GM18502 (cell line): ENCODE data around the gene TAF15.

ENCODE experiments used
- ATAC-seq: cut with Tn5 transposase; IDR thresholded peaks from one replicate; pipeline ENCODE4 v1.9.1; 2021; ENCODE audit warnings: mild to moderate bottlenecking; ENCODE audit not compliant: unreplicated experiment, poor library complexity

TAF15 gene

DNA sequence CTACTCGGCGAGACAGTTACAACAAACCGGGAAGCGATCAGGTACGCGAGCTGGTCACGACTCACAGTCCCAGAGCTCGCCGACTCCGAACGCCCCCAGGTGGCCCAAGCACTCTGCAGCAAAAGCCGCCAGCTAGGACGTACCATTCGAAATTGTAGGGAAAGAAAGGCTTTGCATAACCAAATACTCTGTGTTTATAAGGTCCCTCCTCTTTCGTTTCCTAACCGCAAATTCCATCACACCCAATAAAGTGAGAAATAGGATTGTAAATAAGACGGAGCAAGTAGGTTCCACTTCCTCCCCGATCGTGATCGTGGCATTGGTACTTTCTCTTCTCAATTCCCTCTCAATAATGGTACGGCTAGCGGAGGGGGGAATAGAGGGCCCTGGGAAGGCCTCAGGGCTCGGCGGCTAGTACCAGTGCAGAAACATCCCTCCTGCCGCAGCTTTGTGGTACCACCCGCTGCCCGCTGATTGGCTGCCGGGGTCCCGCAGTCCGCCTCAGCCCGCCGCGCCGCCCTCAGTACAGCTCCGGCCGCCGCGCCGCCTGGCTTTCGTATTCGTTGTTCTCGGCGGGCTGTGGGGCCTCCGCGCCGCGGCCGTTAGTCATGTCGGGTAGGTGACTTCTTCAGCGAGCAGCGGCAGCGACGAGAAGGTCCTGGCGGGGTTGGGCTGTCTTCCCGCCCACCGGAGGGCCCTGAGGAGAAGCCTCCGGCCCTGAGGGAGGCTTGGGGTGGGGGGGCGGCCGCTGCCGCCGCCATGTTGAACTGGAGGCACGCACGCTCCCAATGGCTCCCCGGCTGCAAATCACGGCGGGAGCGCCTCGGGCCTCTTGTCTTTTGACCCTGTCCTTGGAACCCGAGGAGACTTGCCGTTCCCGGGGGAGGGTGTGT is at the start of gene TAF15:
TSS of gene TAF15 (plus strand) at position 523 of the 893 bp plus-strand sequence. CDS start at position 609, 86 bp downstream.
- ATAC-seq, result peak; percentile 93

DNA sequence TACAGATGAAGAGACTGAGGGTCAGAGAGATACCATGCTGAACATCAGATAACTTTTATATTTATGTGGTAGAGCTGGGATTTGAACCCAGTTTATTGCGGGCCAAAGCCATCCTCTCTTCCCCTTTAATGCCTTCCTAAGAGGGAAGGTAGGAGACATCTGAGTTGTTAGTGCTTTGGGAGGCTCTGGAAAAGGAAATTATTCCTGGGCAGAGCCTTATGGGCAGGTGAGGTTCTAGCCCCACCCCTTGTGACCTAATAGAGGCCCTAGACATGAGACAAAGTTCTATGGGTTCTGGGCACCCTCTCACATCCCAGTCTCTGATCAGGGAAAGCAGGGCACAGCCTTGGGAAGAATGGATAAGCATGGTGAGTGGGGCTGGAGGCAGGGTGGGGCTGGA is 48.7 kb upstream of the TAF15 start, which contains the start of gene C17orf50:
TSS of gene C17orf50 (plus strand) at position 301 of the 400 bp plus-strand sequence. CDS start at position 356, 55 bp downstream.
- no peak for ATAC-seq

DNA sequence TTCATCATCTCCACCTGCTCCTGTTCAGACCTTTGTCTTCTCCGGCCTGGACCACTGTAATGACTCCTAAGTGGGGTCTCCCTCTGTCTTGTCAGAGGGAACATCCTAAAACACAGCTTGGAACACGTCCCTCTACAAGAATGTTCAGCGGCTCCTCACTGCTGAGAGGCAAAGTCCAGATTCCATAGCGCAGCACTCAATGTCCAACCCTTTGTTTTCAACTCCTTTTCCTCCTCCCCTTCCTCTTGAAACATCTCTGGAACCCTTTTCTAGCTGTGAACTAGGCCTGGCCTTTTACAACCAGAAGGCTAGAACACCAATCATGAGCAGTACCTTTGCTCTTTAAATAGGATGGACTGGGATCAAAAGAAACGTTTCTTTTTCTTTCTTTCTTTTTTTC is 47.7 kb upstream of the TAF15 start:
- ATAC-seq, result no peak

DNA sequence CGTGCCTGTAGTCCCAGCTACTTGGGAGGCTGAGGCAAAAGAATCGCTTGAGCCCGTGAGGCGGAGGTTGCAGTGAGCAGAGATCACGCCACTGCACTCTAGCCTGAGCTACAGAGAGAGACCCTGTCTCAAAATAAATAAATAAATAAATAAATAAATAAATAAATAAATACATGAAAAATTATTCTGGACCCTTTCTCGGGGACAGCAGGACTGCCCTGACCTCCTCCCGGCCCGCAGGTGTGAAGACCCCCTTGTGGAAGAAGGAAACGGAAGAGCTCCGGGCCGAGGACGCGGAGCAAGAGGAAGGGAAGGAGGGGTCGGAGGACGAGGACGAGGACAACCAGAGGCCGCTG is 45.5 kb upstream of the TAF15 start:
- ATAC-seq, result no peak

DNA sequence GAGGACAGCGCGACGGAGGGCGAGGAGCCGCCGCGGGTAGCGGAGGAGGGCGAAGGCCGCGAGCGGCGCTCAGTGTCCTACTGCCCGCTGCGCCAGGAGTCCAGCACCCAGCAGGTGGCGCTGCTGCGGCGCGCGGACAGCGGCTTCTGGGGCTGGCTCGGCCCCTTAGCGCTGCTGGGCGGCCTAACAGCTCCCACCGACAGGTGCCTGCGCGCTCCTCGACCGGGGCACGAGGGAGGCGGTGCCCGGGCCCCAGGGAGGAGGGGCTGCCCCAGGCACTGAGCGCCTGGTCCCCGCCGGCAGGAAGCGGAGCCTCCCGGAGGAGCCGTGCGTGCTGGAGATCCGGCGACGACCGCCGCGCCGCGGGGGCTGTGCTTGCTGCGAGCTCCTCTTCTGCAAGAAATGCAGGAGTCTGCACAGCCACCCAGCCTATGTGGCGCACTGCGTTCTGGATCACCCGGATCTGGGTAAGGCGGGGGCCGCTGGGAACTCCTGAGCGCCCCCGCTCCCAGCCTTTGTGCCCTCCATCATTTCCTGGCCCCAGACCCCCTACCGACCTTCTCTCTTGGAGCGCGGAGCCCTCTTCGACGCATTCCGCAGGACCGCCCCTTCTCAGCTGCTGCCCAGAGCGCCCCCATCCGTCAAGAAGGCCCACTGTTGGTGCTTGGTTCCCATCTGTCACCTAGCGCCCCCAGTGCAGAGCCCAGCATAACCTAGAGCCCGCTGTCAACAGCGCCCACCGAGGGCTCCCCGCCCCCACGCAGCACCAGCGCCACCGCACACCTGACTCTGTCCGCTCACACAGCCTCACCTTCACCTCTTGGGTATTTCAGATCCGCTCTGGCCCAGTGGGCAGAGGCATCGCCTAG is 44.9 kb upstream of the TAF15 start:
- peak; percentile 92 for ATAC-seq

DNA sequence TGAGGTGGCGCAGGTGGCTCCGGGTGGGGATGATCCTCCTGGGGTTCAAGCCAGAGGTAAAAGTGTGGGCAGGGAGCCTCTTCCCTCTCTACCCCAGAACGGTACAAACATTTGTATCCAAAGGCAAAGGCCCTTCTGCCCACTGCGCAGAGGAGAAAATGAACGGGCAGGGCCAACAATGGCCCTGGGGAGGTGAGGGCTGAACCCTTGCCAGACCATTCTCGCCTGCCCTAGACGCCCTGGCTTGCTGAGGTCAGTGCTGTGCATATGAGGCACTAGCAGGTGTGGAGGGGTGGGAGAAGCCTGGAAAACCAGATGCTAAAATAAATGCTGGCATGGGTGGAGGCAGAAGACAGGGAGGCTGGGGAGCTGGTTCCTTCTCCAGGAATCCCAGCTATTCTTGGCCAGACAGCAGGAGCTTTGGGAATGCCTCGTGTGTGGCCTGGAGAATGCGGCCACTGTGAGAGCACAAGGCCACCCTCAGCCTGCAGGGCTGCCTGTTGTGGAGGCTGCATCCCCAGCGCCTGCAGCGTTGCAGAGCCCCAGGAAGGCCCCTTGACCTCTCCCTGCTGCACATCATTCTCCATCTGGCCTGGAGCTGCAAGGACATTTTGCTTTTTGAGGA is 44.1 kb upstream of the TAF15 start:
- no peak for ATAC-seq

DNA sequence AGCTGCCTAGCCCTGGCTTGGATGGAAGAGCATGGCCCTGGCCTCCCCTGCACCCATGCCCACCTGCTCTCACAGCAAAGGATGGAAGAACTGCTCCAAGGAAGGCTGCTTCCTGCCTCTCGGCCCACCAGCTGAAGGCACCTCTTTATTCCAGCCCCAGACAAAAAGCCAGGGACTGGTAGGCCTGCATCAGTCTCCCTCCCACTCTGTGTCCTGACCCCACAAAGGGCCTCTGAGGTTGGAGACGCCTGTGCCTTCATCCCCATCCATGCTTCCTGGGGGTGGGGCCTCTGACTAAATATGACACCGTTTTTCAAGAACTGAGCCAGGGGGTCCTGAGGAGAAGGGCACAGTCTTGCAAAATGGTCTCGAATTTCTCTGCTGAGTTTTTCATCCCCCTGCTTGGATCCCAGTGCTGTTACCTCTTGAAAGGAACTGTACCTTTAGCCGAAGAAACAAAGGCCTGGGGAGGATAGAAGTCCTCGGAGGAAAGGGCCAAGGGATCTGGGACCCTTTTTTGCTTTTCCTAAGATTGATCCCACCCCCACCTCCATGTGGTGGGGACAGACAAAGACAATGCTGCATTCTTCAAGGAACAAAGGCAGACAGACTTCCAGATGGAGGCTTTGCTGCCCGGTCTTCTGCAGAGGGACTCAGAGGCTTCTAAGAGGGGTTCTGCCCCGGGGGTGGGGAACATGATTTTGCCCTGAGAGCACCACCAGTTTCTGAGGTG is 43.4 kb upstream of the TAF15 start:
- no peak for ATAC-seq

DNA sequence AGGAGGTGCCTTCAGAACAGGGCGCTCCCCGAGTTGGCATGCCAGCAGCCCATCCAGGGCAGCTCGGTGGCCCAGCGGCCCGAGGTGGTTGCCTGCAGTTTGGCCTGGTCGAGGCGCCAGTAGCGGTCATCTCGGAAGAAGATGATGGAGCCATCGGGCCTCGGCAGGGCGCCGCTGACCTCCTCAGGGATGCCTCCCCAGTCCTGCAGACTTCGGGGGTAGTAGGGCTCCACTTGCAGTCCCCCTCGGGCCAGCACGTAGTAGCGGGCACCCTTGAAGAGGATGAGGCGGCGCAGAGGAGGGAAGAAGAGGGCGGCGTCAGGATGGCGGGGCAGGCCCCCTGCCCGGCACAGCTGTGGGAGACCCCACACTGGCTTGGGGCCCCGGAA is 42.8 kb upstream of the TAF15 start:
- no peak for ATAC-seq

DNA sequence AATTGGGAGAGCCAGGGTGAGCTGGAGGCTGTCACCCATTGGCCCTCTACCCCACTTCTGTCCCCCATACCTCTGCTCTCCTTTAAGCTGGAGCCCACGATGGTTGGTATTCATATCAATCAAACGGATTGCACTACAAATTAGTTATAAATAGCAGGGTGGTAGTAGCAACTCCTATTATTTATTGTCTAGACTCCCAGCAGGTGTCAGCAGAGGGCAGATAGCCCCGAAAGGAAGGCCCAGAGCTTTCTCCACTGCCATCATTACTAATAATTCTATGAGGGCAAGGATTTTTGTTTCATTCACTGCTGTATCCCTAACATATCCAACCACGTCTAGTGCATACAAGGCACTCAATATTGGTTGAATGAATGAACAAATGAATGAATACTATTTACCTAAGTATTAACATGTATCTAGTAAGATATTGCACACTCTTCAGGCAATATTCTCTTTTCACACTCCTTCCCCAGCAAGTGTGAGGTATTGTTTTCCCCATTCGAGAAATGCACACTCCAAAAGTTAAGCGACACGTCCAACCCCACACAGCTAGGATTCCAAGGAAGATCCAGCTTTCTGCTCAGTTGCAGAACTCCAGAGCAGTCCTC is 42.3 kb upstream of the TAF15 start:
- no peak for ATAC-seq

DNA sequence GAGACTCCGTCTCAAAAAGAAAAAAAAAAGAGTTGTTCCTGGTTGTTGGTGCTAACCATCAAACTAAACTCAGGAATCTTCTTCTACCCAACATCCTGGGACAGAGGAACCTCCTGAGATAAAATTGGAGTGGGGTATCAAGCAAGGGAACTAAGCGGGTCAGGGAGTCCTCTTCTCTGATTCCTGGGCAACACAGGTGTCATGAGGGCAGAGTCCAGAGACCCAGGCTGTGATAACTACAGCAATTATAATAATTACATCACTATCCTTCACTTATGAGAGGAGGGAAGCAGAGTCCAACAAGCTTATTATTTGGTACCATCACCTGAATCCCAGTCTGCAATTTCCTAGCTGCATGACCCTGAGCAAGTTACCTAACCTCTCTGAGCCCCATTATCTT is 40.5 kb upstream of the TAF15 start:
- ATAC-seq, result no peak

DNA sequence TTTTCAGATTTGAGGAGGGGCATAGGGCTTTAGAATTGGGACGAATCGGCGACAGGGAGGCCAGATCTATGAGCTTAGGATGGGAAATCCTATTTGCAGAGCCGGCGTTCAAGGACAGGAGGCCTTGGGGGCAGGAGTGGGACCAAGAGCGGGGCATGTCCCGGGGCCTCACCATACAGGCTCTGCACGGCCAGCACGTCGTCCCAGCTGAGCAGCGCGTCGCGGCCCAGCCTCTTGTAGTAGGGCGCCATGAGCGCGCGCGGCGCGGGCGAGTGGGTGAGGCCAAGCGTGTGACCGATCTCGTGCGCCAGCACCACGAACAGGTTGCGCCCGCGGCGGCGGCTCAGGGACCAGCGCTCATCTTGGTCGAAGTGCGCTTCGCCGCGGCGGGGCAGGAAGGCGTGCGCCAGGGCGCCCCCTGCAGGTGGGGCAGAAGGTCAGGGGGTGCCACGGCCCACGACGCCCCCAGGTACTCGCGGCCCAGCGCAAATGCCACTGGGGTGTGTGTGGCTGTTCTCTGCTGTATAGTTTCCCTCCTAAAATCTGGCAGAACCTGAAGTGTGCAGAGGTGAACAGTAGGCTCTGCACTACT is 39.3 kb upstream of the TAF15 start:
- ATAC-seq, result no peak

DNA sequence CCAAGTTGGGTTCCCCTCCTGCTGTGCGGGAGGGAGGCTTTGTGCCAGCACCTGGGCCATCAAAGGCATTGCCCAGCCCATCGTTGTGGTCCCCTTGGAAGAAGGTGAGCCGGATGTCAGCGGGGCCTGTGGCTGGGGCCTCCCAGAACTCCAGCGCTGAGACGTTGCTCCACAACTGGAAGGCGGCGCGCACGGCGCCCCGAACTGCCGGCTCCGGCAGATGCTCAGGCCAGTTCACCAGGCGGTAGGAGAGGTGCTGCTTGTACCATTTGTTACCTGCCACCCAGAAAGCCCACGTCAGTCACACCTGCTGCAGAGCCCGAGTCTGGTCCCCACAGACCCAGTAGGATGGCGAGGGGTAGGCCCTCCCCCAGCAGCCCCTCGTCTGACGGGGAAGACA is 36.2 kb upstream of the TAF15 start:
- ATAC-seq, result no peak

DNA sequence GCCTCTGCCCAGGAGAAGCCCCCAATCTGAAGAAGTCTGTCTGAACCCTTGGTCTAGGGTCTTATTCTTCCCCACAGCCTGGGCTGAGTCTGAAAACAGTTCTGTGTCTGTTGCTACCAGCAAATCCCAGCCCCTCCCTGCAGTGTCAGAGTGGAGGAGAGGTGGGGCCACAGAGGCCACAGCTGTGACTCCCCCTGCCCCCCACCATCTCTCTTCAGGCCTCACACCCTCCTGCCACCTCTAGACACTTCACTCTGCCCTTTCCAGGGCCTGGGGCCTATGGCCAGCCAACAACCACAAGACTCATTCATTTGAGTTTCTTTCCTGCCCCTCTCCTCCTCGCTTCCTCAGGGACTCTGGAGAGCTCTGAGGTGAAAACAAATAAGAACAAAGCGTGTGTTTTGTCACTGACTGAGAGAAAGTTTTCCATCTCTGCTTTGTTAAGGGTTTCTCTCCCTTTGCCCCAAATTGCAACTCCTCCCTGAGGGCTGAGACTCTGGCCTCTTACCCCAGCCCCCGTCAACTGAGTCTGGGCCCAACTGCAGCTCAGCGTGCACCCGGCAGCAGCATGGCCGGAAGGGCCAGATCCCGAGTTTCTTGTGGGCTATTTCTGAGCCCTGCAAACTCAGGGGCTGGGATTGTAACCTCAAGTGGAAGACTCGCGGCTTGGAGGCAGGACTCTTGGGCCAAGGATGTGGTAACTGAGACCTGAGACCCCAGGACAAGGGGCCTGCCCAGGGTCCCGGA is 35.4 kb upstream of the TAF15 start:
- ATAC-seq, result no peak

DNA sequence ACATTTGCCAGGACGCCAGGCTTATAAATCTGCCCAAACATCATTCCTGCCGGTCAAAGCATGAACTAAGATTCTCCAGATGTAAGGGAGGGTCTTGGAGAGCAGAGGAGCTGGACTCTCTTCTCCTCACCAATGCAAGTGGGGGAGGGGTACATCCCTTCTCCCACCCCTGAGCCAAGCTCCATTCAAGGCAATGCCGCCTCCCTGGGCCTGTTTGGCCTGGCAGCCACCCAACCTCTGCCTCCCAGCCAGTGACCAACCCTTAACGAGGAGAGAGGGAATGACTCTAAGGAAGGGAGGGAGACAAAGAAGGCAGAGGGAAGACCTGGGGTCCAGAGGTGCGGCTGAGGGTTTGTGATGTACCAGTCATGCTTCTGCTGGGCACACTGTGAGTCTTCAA is 34.8 kb upstream of the TAF15 start:
- no peak for ATAC-seq

DNA sequence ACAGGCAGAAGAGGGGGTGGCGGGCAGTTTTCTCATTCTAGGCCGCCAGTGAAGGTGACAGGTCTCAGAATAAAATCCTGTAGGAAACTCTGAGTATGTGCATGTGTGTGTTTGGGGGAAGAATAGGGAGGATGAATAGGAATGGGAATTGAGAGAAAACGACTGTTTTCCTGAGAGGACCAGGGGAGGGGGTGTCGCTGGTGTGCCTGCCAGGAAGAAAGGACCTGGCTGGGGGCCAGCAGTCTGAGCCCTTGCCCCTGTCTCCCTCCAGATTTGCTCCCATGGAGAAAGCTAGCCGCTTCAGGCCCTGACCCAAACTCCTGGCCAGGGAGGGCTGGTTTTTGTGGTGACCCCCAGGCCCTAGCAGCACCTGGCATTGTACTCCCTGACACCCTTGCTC is 34.2 kb upstream of the TAF15 start:
- no peak for ATAC-seq

DNA sequence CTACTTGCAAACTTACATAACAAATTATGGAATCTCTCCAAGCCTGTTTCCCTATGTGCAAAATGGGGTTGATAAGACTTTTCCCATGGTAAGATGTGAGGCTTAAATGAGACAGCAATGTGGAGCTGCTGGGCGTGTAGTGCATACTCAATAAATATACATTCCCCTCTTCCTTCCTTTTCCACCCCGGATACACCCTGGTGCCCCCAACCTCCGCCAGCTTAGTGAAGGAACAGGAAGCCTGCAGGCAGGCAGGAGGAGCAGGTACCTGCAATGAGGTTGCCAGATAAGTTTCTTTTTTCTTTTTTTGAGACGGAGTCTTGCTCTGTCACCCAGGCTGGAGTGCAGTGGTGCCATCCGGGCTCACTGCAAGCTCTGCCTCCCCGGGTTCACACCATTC is 33.7 kb upstream of the TAF15 start:
- ATAC-seq, result no peak

DNA sequence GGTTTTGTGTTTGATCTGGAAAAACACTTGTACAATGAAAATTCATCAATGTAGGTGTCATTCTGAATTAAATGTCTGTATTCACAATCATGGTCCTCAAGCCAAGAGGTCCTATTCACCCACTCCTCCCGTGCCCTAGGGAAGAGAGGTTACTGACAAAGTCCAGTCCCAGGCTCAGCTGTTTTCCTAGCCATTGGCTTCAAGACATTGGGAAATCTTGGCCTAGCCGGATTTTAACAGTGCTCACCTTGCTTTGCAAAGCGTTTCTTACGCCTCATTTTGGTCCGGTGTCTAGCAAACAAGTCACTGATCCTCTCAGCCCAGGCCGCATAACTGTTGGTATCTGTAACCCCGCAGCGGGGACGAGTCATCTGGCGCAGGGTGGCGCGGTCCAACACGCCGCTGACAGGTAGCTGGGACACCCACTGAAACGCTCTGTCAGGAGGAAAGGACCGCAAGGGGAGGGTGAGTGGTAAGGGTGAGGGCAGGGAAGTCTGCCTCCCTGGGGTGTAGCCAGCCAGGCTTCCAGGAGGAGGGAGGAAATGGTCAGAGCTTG is 30.6 kb upstream of the TAF15 start:
- no peak for ATAC-seq

DNA sequence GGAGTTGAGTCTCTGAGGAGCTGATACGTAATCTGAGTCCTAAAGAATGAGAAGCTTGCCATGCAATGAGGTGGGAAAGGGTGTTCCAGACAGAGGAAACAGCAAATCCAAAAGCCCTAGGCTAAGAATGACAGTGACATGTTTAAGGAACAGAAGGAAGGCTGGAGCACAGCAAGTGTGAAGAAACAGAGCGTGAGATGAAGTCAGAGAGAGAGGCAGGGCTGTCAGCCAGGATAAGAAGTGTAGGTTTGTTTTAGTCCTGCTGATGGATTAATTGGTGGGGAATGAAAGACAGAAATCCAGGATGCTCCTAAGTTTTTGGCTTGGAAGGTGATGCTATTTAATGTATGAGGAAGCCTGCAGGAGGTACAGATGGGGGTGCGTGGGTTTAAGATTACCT is 28.3 kb upstream of the TAF15 start:
- no peak for ATAC-seq
